GM18526 (cell line): Measurements from ENCODE around the gene SPOCK3.

Experiments used
- POLR2A ChIP-seq: IDR thresholded peaks from 3 replicates; pipeline ENCODE4 v1.6.1; 2011; ENCODE audit not compliant: insufficient read length; ENCODE audit errors: extremely low read depth

Gene SPOCK3

DNA sequence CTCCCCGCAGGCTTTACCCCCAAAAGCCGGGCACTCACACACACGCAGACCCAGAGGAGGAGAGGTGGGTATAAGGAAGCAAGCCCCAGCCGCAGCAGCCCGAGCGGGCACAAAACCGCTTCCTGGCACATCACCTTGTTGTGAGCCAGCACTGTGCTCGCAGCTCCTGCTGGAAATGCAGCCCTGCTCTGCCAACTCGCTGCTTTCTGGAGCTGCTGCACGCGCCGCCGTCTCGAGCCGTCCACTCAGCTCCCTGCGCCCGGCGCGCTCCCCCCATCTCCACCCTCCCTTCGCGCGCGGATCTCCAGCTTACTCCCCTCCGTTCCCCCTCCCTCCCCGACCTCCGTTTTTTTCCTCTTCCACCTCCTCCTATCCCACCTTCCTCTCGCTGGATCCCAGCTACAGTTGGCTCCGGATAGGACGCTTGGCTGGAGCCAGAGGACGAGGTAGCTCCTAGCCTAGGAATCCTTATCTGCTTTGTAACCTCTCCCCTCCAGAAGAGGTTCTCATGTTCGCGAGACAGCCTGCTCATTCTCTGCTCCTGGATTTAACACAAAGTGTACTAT, at the start of gene SPOCK3:
Gene SPOCK3 (minus strand): TSS at position 179 of the 566 bp plus-strand sequence.
- no peak for TF ChIP-seq POLR2A

DNA sequence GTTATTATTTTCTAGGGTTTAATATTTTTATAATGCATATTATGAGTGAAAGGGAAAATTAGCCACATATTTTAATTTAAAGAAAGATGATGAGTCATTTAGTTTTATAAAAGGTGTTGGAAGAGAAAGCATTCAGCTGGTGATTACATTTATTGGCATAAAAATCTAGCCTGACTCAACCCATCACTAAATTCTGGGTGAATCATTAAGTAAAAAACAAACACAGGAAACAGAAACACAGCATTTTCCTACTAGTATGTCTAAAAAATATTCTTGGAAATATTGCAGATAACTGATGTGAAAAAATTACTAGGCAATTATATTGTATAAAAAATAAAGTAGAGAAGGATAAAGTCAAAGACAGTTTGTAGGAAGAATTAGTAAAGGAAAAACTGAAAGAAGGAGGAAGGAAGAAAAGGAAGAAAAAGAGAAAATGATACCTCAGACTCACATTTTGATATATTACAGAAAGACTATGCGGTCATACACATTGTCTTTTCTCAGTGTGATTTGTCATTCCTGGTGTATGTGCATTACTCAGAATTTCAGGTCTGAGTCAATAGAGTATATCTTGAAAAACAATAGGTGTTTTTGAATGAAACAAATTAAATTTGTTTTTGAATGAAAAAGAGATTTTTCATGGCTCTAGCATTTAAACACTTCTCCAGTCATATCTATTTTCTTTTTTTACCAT, 48.0 kb upstream of the SPOCK3 start:
- no peak for TF ChIP-seq POLR2A

DNA sequence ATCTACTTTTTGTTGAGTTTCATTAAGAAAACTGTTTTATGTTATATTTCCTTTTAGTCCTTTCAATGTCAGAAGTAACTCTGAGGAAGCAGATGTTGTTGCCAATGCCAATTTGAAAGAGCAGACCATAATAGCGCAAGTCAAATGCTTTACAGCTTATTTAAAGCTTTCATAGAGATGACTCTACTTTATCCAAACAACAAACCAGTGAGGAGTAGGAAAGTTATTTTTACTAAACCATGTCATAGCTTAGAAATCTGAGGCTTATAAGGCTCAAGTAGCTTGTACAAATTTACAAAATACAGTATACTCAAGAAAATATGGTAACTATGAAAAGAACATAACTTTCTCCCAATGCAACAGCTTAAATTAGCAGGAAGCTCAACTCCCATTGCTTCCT, 40.1 kb upstream of the SPOCK3 start:
- no peak for TF ChIP-seq POLR2A

DNA sequence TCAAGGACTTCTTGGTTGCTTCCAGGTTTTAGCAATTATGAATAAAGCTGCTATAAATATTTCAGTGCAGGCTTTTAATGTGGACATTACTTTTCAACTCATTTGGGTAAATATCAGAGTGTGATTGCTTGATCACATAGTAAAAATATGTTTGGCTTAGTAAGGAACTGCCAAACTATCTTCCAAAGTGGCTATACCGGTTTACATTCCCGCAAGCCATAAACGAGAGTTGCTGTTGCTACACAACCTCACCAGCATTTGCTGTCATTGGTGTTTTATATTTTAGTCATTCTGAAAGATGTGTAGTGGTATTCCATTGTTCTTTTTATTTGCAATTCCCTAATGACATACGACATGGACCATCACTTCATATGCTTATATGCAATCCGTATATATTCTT, 30.9 kb upstream of the SPOCK3 start:
- no peak for TF ChIP-seq POLR2A

DNA sequence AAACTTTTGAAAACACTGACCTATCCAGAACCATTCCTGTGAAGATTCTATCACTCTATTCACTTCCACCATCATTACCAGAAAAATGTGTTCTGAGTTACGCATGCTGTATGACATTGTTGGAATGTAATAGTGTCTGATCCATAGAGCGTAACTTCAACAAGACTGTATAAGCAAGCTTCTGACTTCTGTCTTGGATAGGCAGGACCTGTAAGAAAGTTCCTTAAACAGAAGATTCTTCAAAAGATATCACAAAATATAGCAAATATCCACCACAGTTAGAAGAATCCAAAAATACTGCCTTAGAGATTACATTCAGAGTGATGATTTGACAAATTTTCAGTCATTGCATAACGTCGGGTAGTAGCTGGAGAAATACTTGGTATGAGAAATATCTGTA, 14.0 kb upstream of the SPOCK3 start:
- TF ChIP-seq POLR2A, result no peak

DNA sequence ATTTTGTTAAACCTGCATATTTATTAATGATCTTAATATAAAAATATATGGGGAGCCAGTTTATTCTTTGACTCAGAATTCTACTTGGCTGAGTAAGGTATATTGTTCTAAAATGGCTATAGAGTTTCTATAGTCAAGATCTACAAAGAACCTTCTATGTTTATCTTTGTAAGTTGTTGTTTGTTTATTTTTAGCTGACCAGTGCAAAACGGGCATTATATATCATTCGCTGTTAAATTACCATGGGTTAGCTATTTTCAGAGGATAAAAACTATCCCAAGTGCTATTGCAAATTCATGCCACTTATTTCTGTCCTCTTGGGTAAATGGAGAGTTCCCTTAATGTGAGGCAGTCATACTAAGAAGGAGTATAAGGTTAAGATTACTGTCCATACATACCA, 5.3 kb upstream of the SPOCK3 start:
- no peak for TF ChIP-seq POLR2A

DNA sequence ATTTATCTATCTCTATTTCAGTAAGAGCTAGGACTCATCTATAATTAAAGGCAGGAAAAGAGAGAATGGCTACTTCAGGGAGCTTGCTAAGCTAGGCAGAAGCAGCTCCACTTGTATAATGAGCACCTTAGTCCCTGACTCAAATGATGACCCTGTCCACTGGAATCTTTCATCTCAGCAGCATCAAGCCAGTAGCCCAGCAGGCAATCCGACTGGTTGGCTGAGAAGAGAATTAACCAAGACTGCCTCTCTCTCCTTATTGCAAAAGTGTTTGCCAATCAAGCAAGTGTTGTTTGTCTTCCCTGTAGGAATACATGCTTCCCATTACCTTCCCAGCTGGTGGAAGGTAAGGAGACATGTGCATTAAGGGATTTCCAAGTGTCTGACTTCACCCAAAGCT, 3.9 kb upstream of the SPOCK3 start:
- TF ChIP-seq POLR2A, result no peak

DNA sequence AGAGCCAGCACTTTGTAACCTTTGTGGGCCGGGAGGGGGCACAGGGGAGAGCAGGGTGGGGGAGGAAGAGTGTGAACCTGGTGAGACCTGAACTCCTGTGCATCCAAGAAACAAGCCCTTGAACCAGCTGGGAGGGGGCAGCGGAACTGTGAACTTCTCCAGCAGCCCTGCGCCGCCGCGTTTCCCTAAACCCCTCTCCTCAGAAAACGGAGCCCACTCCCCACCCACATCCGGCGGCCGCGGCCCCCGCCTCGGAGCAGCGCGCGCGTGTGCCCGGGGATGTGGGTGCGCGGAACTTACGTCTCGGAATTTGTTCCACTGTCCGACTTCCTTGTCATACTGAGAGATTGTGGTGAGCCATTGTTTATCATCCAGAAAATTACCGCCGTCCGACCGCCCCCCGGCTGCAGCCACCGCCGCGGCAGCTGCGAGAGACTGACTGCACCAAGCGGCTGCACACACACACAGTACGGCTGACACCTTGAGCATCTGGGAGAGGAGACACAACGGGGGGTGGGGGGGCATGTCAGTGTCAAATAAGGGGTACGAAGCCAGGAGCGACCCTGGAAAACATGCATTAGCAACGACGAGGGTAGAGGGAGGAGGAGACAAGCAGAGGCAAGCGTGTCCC, 494 bp downstream of the SPOCK3 start:
- no peak for TF ChIP-seq POLR2A

DNA sequence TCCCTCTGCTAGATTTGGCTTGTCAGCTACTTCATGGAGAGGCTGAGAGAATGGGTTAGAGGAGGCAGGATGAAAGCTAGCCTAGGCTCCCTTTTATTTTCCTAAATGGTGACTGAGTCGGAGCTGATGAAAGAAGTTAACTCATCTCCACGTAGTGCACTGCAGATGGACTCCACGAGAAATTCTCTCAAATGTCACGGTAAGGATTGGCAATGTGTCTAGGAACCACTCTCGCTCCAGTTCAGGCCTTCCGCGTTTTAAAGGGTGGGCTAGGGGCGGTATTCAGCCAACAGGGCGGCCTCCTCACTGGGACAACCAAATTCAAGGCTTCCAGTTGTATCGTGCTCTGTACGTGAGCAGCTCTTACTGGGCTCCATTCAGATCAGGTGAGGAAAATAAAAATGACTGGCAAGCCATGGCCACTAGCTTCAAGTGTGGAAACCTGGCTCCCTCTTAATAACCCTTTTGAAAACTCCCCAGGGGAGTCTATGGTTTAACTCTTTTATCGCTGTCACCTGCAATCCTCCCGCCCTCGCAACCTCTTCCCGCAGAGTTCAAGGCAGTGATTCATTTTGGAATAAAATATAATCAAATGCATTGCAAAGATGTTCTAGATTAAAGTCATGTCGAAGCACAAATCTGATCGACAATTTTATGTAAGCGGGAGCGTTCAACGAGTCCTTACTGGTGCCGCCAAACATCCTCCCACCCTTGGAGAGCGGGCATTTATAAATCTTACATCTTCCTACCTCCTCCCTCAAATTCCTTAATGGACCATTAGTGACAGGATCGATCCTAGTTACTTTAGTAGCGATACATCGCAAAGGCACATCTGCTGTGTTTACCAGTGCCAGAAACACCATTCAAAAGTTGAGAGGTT, 1.2 kb downstream of the SPOCK3 start:
- no peak for TF ChIP-seq POLR2A

DNA sequence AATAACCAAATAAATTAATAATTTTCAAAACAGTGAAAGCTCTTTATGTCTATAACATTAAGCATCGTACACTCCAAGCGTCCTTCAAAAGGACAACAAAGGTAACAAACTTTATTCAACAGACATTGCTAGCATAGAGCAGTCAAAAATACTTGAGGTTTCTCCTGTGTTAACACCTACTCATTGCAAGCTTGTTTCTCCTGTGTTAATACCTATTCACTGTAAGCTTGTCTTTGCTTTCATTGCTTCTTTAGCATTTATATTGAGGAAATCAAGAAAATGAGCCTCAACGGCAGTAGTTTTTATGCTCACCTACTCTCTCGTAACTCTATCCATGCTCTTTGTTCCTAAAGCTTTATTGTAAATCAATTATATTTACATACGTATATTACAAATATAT, 3.5 kb downstream of the SPOCK3 start:
- no peak for TF ChIP-seq POLR2A

DNA sequence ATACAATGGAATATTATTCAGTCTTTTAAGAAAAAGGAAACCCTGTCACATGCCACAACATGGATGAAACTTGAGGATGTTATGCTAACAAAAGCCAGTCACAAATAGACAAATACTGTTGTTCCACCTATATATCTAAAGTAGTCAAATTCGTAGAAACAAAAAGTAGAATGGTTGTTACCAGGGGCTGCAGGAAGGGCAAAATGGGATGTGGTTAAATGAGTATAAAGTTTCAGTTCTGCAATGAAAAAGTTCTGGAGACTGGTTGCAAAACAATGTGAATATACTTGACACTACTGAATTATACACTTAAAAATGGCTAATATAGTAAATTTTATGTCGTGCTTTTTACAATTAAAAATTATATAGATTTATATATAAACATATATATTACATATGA, 12.2 kb downstream of the SPOCK3 start:
- no peak for TF ChIP-seq POLR2A

DNA sequence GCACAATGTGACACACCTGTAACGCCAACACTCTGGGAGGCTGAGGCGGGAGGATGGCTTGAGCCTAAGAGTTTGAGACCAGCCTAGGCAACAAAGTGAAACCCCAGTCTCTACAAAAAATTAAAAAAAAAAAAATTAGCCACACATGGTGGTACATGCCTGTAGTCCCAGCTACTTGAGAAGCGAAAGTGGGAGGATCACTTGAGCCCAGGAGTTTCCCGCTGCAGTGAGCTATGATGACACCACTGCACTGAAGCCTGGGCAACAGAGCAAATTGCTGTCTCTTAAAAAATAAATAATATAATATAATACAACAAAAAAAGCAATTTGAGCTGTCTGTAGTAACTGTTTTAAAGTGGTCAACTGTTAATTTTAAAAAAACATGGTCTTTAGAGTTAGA, 13.2 kb downstream of the SPOCK3 start:
- no peak for TF ChIP-seq POLR2A

DNA sequence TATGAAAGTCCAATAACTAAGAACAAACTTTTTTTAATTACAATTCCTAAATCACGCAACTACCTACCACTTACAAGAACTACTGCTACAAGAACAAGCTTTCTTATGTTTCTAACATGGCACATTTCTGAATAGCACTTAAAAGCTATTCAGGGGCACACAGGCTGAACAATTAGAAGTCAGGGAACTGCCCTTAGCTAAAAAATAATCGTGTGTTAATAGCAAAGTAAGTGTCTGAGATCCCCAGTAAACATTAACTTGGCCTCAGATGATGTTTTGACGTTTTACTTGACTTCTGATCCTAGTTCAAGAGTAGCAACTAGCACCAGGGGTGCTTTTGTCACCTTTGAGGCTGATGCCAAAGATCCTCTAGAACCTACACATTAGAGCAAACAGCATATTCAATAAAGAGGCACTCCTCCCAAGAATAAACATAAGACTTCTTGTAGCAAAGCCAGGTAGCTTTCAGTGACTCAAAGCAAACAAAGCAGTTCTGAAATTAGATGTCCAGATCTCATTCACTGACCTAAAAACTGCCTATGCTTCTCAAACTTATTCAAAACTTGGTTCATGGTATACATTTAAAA, 16.2 kb downstream of the SPOCK3 start:
- no peak for TF ChIP-seq POLR2A

DNA sequence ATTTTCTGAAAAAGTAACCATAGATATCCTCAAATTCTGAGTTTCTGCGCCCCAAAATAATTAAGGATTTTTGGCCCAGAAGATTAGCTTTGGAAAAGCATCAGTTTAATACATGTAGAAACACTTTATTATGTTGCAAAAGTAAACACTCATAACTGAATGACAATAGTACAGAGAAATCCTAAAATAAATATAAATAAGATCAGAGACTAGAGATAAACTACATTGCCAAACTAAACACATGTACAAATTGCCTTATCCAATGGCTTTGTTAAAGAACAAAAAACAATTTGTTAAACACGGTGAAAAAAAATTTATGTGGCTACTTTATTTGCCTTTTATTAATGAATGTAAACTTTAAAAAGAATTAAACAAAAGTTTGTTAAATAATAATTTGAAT, 17.5 kb downstream of the SPOCK3 start:
- no peak for TF ChIP-seq POLR2A

DNA sequence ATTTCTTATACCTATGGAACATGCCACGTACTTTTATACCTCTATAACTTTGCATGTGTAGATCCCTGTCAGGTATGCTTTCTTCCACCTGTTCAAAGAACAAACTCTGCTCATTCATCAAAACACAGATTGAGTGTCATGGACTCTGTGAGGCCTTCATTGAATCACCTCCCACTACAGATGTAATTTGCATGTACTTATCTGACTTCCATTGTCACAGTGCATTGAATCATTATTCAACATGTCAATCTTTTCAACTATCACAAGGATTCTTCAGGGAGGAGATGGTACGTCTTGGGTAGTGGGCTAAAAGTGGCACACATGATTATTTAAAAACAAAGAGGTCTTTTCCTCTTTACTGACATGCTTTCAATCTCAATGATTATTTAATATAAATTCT, 24.1 kb downstream of the SPOCK3 start:
- no peak for TF ChIP-seq POLR2A

DNA sequence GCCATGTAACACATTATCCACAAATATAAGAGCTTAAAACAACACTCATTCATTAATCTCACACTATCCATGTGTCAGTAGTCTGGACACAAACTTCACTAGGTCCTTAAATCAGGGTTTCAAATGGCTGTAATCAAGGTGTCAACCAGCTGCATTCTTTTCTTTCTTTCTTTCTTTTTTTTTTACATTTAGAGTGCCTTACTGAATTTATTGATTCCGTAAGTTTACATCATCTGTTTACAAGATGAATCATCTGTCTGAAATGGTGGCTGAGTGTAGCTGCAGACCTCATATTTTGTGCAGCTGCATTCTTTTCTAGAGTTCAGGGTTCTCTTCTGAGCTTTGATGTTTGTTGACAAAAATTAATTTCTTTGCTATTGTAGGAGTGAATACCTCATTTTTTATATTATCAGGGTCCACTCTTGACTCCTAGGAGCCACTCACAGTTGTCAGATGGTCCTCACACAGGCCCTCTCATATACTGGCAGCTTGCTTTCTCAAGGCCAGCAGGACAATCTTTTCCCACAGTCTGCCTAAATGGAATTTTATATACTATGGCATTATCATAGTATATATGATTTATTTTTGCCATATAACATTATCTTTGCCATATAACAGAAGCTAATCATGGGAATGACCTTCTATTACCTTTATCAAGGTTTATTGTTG, 37.8 kb downstream of the SPOCK3 start:
- TF ChIP-seq POLR2A, result no peak
